SK-N-SH (cell line): ENCODE measurements around the gene FOSL1. TPM values are rescaled to one million over a fixed set of nuclear protein-coding genes. Genes with fewer than 3 reads are reported as not detected.

ENCODE experiments used
- CTCF ChIA-PET: fragments of 300-600, 350-600 bp; formaldehyde crosslinking; extraction: SDS; loops from one replicate; lab custom pipeline; 2021; lab: Yijun Ruan, JAX
- POLR2A ChIA-PET: fragments of 350-600 bp; sonication (Branson Sonifier 250); formaldehyde crosslinking; extraction: SDS; loops from one replicate; lab custom pipeline; 2020; ENCODE audit warnings: antibody characterized with exemption, inconsistent platforms; lab: Yijun Ruan, JAX
- DNase-seq: peaks from one replicate; pipeline ENCODE4 v3.0.0; 2012
- H2AFZ ChIP-seq: fragments of 200-600 bp; sonication (generic); 2 replicates; pipeline ENCODE4 v1.8.1; 2016; ENCODE audit warnings: antibody characterized with exemption, mild to moderate bottlenecking, low read depth
- H3F3A ChIP-seq: fragments of 200-600 bp; sonication (generic); replicated peaks from 2 replicates; pipeline ENCODE3; 2016; ENCODE audit warnings: antibody characterized with exemption, mild to moderate bottlenecking; ENCODE audit not compliant: insufficient read depth
- H3K27ac ChIP-seq, 2 experiments: fragments of 200-500 bp in 1 of 2; fragments of 200-600 bp in 1 of 2; sonication (Bioruptor generic) in 1 of 2; sonication (generic), shearing (Covaris generic) in 1 of 2; 2 replicates each; pipeline versions ENCODE4 v1.5.1 to v1.6.1; 2014 to 2016; ENCODE audit warnings: low read depth in 2 of 2, inconsistent platforms in 1 of 2, low read length in 1 of 2, mild to moderate bottlenecking in 1 of 2, mixed read lengths in 1 of 2
- H3K27me3 ChIP-seq: fragments of 200-600 bp; sonication (generic), shearing (Covaris generic); 2 replicates; pipeline ENCODE4 v1.6.1; 2016; ENCODE audit warnings: mixed run types; ENCODE audit not compliant: insufficient read depth
- H3K36me3 ChIP-seq, 2 experiments: fragments of 200-500 bp in 1 of 2; fragments of 200-600 bp in 1 of 2; sonication (Bioruptor generic) in 1 of 2; sonication (generic) in 1 of 2; replicated peaks in 1 of 2; 2 replicates each; pipeline versions ENCODE3 to v1.5.1; 2014 to 2016; ENCODE audit warnings: low read length in 1 of 2, mild to moderate bottlenecking in 1 of 2; ENCODE audit not compliant: insufficient read depth in 2 of 2, control insufficient read depth in 1 of 2
- H3K4me1 ChIP-seq, 2 experiments: fragments of 200-500 bp in 1 of 2; fragments of 200-600 bp in 1 of 2; sonication (Bioruptor generic) in 1 of 2; sonication (generic), shearing (Covaris generic) in 1 of 2; 2 replicates each; pipeline versions ENCODE4 v1.5.1 to v1.6.1; 2014 to 2016; ENCODE audit warnings: low read depth in 1 of 2, low read length in 1 of 2, mixed run types in 1 of 2; ENCODE audit not compliant: insufficient read depth in 2 of 2, control insufficient read depth in 1 of 2
- H3K4me2 ChIP-seq: fragments of 200-600 bp; sonication (generic), shearing (Covaris generic); 2 replicates; pipeline ENCODE4 v1.6.1; 2017; ENCODE audit warnings: mixed run types
- H3K4me3 ChIP-seq, 2 experiments: fragments of 200-500 bp in 1 of 2; fragments of 200-600 bp in 1 of 2; sonication (Bioruptor generic) in 1 of 2; sonication (generic), shearing (Covaris generic) in 1 of 2; 2 replicates each; pipeline versions ENCODE4 v1.5.1 to v1.8.1; 2014 to 2016; ENCODE audit warnings: low read depth in 2 of 2, inconsistent platforms in 1 of 2, low read length in 1 of 2, mild to moderate bottlenecking in 1 of 2, mixed read lengths in 1 of 2, moderate library complexity in 1 of 2
- H3K79me2 ChIP-seq: fragments of 200-600 bp; sonication (generic); 2 replicates; pipeline ENCODE4 v1.8.1; 2017; ENCODE audit warnings: mild to moderate bottlenecking; ENCODE audit not compliant: insufficient read depth
- H3K9ac ChIP-seq: fragments of 200-600 bp; sonication (generic); 2 replicates; pipeline ENCODE4 v1.6.1; 2017; ENCODE audit warnings: mixed run types
- H3K9me2 ChIP-seq: fragments of 200-600 bp; sonication (generic); 2 replicates; pipeline ENCODE4 v1.6.1; 2017; ENCODE audit warnings: mixed run types
- H3K9me3 ChIP-seq: fragments of 200-600 bp; sonication (generic); 2 replicates; pipeline ENCODE4 v1.6.1; 2017; ENCODE audit warnings: mixed run types, mild to moderate bottlenecking, moderate library complexity
- H4K20me1 ChIP-seq: fragments of 200-600 bp; sonication (generic); 2 replicates; pipeline ENCODE4 v1.6.1; 2017; ENCODE audit warnings: mild to moderate bottlenecking, mixed run types; ENCODE audit not compliant: insufficient read depth
- EZH2phosphoT487 ChIP-seq: fragments of 200-600 bp; sonication (generic); IDR thresholded peaks from 2 replicates; pipeline ENCODE4 v1.6.1; 2017; ENCODE audit warnings: low read depth, mixed run types, mild to moderate bottlenecking, antibody characterized with exemption, moderate library complexity, borderline replicate concordance
- FOXM1 ChIP-seq: IDR thresholded peaks from 2 replicates; pipeline ENCODE4 v1.4.0; 2012; ENCODE audit warnings: low read depth, mild to moderate bottlenecking
- GATA2 ChIP-seq: sonication (generic); formaldehyde crosslinking; IDR thresholded peaks from 2 replicates; pipeline ENCODE4 v1.5.0; 2020; ENCODE audit warnings: mild to moderate bottlenecking, missing genetic modification reagents
- POLR2AphosphoS5 ChIP-seq: IDR thresholded peaks from 2 replicates; pipeline ENCODE4 v1.6.1; 2012; ENCODE audit warnings: low read depth, low read length
- RAD21 ChIP-seq: IDR thresholded peaks from 2 replicates; pipeline ENCODE4 v1.6.1; 2012; ENCODE audit warnings: mild to moderate bottlenecking, low read length
- RCOR1 ChIP-seq: fragments of 150-350 bp; IDR thresholded peaks from 2 replicates; pipeline ENCODE4 v1.6.1; 2017; ENCODE audit warnings: antibody characterized with exemption, low read length
- RXRA ChIP-seq: IDR thresholded peaks from 2 replicates; pipeline ENCODE4 v1.4.0; 2012; ENCODE audit warnings: low read depth, mild to moderate bottlenecking, borderline replicate concordance
- TAF1 ChIP-seq: IDR thresholded peaks from 2 replicates; pipeline ENCODE4 v1.6.1; 2012; ENCODE audit warnings: low read depth, mild to moderate bottlenecking, low read length, moderate library complexity, borderline replicate concordance
- YY1 ChIP-seq: IDR thresholded peaks from 2 replicates; pipeline ENCODE4 v1.4.0; 2012; ENCODE audit warnings: low read depth, mild to moderate bottlenecking
- WGBS: methylation state at CpG from one replicate; pipeline ENCODE4 v1.1.6; 2017; ENCODE audit warnings: low lambda C conversion rate; 5-methylcytosine and 5-hydroxymethylcytosine counted together
- polyA plus RNA-seq, 3 experiments: library from polyadenylated mRNA; depleted of rRNA; stranded (reverse); fragments of >200 nt; gene quantifications; 2 replicates each; pipeline ENCODE4 v1.2.3, GENCODE V29; 2012
- TF ChIP-seq, protein P1 (sequence below): IDR thresholded peaks from 2 replicates; pipeline ENCODE4 v1.4.0; 2012; ENCODE audit warnings: low read depth, borderline replicate concordance
- TF ChIP-seq, protein P2 (sequence below): IDR thresholded peaks from 2 replicates; pipeline ENCODE4; 2012
- TF ChIP-seq, protein P3 (sequence below): IDR thresholded peaks from 2 replicates; pipeline ENCODE4 v1.4.0; 2012; ENCODE audit warnings: low read depth, borderline replicate concordance
- TF ChIP-seq, protein P4 (sequence below): fragments of 150-350 bp; IDR thresholded peaks from 2 replicates; pipeline ENCODE4 v1.6.1; 2017; ENCODE audit warnings: antibody characterized with exemption, low read length, low read depth, borderline replicate concordance

Gene FOSL1
- polyA plus RNA-seq, 1 of the 3 experiments (the other 2 are of a cell fraction): 30.1 TPM

DNA sequence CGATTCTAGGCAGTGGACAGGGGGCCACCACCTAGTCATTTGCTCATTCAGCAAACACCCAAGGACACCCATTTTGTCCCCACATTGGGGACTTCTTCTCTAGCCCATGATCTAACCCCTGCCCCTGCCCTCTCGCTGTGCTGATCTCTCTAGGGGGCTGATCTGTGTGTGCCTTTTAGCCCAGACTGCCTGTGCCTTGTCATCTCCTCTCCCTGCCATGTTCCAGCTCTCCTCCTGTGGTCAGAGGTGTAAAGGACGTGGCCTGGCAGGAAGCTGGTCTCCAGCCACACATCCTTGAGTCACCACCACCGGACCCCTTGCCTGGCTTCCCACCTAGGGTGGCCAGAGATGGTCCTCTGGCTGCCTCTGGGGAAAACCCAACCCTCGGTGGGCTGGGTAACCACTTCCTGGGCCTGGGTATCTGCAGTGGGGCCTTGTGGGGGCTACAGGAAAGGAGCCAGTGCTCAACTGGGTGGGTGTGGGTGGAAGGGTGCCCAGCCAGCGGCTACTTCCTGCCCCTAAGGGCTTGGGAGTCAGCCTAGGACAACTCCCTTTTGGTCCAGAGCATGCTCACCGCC, 19.3 kb downstream of the FOSL1 start:
- ChIA-PET CTCF (interaction anchor here (1.5 to 15.2 kb wide), 3 partner anchors 9 to 107 kb away, joined by 4 to 374 read pairs (median 261); partner anchors contain the start of genes CCDC85B, CFL1, EFEMP2 and MUS81), POLR2A (interaction anchor here (1.3 kb wide), 1 partner anchor 9 kb away, joined by 3 read pairs; no protein-coding TSS in a partner anchor)
- H3F3A ChIP-seq: peaks cover 7% of the 10 kb centered on the region
- no peak for DNase-seq
- H3K27ac ChIP-seq: no peak overlapping the region
- H3K4me3 ChIP-seq: no peak overlapping the region
- H3K4me1 ChIP-seq: peaks cover 0 to 8% of the 10 kb centered on the region in 2 experiments; a peak in 1 of 4 replicates
- H3K27me3 ChIP-seq: no peaks in the 10 kb centered on the region
- H3K79me2 ChIP-seq: peaks cover 18% of the 10 kb centered on the region; the same call in 1 of the 2 replicates
- no peak overlapping the region for H3K4me2 ChIP-seq
- H3K9ac ChIP-seq: no peak overlapping the region
- 100% methylated on average over 2 of the region's 7 CpGs for WGBS
- H2AFZ ChIP-seq: no peak overlapping the region
- no peaks in the 10 kb centered on the region for H4K20me1 ChIP-seq
- peaks cover 18 to 35% of the 10 kb centered on the region in 2 experiments for H3K36me3 ChIP-seq
- H3K9me2 ChIP-seq: no peaks in the 10 kb centered on the region
- no peaks in the 10 kb centered on the region for H3K9me3 ChIP-seq
- TF ChIP-seq TAF1 (no peak), POLR2AphosphoS5 (no peak), RAD21 (no peak), FOXM1 (no peak), EZH2phosphoT487 (no peak), RCOR1 (no peak), RXRA (no peak), GATA2 (CRISPR knock-in tag) (no peak)
- TF ChIP-seq, protein P1, sequence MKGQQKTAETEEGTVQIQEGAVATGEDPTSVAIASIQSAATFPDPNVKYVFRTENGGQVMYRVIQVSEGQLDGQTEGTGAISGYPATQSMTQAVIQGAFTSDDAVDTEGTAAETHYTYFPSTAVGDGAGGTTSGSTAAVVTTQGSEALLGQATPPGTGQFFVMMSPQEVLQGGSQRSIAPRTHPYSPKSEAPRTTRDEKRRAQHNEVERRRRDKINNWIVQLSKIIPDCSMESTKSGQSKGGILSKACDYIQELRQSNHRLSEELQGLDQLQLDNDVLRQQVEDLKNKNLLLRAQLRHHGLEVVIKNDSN: no peak
- TF ChIP-seq, protein P2, sequence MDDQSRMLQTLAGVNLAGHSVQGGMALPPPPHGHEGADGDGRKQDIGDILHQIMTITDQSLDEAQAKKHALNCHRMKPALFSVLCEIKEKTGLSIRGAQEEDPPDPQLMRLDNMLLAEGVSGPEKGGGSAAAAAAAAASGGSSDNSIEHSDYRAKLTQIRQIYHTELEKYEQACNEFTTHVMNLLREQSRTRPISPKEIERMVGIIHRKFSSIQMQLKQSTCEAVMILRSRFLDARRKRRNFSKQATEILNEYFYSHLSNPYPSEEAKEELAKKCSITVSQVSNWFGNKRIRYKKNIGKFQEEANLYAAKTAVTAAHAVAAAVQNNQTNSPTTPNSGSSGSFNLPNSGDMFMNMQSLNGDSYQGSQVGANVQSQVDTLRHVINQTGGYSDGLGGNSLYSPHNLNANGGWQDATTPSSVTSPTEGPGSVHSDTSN: no peak
- TF ChIP-seq, protein P3, sequence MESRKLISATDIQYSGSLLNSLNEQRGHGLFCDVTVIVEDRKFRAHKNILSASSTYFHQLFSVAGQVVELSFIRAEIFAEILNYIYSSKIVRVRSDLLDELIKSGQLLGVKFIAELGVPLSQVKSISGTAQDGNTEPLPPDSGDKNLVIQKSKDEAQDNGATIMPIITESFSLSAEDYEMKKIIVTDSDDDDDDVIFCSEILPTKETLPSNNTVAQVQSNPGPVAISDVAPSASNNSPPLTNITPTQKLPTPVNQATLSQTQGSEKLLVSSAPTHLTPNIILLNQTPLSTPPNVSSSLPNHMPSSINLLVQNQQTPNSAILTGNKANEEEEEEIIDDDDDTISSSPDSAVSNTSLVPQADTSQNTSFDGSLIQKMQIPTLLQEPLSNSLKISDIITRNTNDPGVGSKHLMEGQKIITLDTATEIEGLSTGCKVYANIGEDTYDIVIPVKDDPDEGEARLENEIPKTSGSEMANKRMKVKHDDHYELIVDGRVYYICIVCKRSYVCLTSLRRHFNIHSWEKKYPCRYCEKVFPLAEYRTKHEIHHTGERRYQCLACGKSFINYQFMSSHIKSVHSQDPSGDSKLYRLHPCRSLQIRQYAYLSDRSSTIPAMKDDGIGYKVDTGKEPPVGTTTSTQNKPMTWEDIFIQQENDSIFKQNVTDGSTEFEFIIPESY: no peak

DNA sequence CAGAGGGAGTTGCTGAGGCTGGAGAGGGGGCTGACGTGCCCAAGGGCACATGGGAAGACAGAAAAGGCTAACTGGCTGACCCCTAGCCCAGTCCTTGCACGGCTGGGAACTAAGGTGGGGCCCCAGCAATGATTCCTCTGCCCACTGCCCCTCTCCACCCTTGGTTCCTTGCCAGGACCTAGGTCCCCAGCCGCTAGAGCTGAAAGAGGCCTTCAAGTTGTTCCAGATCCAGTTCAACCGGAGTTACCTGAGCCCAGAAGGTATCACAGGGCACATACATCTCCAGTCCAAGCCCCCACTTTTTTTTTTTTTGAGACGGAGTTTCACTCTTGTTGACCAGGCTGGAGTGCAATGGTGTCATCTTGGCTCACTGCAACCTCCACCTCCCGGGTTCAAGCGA, 20.2 kb downstream of the FOSL1 start:
- Histone ChIP-seq H4K20me1 (no peaks in the 10 kb centered on the region), H3K9me3 (no peaks in the 10 kb centered on the region), H3K4me2 (no peak overlapping the region), H3K9me2 (no peaks in the 10 kb centered on the region), H3K4me1 (peaks cover 0 to 8% of the 10 kb centered on the region in 2 experiments; a peak in 1 of 4 replicates), H2AFZ (no peak overlapping the region), H3K79me2 (peaks cover 9% of the 10 kb centered on the region; the same call in 1 of the 2 replicates), H3K4me3 (no peak overlapping the region), H3K36me3 (peaks cover 13 to 26% of the 10 kb centered on the region in 2 experiments), H3F3A (peaks cover 4% of the 10 kb centered on the region), H3K27ac (no peak overlapping the region), H3K9ac (no peak overlapping the region), H3K27me3 (no peaks in the 10 kb centered on the region)
- no peak for DNase-seq
- CTCF ChIA-PET: interaction anchor here (0.8 to 15.2 kb wide), 4 partner anchors 8 to 1509 kb away, joined by 3 to 374 read pairs (median 142); partner anchors contain the start of genes CFL1, EFEMP2, FIBP and MUS81
- POLR2A ChIA-PET: interaction anchor here (1.3 to 2.0 kb wide), 3 partner anchors 8 to 20 kb away, joined by 3 to 6 read pairs (median 5); partner anchors contain the start of genes CCDC85B and MUS81
- WGBS: 97% methylated on average over 5 of the region's 7 CpGs
- TF ChIP-seq RCOR1 (no peak), YY1 (no peak)
- TF ChIP-seq, protein P4, sequence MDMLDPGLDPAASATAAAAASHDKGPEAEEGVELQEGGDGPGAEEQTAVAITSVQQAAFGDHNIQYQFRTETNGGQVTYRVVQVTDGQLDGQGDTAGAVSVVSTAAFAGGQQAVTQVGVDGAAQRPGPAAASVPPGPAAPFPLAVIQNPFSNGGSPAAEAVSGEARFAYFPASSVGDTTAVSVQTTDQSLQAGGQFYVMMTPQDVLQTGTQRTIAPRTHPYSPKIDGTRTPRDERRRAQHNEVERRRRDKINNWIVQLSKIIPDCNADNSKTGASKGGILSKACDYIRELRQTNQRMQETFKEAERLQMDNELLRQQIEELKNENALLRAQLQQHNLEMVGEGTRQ: no peak
